Measurements from ENCODE around the gene EPHA6. TPM values are rescaled to one million over a fixed set of nuclear protein-coding genes. Genes with fewer than 3 reads are reported as not detected.

The EPHA6 gene
- total and polyA plus RNA-seq, 12 donors, result 0.21 to 0.88 (median 0.59) TPM; not detected in 3

DNA sequence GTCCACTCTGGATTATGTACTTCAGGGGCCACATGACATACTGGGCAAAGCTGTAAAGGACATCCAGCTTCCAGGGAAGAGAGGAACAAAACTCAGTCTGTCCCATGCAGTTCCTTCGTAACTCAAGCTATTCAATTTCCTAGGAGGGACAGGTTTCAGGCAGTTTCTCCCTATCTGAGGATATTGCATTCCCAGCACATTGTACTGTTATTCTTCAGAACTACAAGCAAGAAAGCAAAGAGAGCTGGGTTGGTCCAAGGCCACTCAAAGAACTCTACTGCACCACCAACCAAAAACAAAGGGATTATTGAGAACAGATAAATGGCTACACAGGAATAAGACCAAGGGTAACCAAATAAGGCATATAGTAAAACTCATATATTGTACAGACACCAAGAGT lies 832.5 kb downstream of the EPHA6 start:
- no peaks in the 10 kb centered on the region for H3K4me1 ChIP-seq
- TF ChIP-seq, protein P1, sequence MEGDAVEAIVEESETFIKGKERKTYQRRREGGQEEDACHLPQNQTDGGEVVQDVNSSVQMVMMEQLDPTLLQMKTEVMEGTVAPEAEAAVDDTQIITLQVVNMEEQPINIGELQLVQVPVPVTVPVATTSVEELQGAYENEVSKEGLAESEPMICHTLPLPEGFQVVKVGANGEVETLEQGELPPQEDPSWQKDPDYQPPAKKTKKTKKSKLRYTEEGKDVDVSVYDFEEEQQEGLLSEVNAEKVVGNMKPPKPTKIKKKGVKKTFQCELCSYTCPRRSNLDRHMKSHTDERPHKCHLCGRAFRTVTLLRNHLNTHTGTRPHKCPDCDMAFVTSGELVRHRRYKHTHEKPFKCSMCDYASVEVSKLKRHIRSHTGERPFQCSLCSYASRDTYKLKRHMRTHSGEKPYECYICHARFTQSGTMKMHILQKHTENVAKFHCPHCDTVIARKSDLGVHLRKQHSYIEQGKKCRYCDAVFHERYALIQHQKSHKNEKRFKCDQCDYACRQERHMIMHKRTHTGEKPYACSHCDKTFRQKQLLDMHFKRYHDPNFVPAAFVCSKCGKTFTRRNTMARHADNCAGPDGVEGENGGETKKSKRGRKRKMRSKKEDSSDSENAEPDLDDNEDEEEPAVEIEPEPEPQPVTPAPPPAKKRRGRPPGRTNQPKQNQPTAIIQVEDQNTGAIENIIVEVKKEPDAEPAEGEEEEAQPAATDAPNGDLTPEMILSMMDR (IDR thresholded peaks at IDR 0.05), result no peak

DNA sequence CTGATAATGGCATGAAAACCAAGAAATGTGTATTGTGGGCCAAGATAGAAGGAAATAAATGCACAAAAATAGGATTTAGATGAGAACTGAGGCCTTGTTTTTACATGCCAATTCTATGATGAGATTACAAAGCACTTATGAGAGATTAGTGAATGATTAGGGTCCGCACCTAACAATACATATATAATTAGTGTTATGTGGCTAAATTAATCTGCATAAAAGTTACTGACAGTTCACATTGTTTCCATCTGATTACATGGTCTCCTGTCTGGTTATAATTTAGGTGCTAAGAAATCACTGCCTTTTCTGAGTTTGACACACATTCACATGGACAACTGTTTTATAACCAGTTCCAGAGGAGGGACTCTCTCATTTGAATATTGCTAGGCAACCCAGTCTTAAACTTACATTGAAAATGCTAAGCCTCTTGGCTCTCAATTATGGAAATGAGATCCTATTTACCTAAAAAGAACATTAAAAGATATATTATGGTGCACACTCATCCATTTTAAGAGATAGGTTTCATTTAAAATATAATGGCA lies 833.1 kb downstream of the EPHA6 start:
- H3K27me3 ChIP-seq, result no peaks in the 10 kb centered on the region
- DNase-seq, result no peak
- no peak overlapping the region for H3K27ac ChIP-seq
- no peaks in the 10 kb centered on the region for H3K9me3 ChIP-seq
- 85 to 86% methylated on average over 1 of the region's 1 CpG for WGBS, 2 donors
- no peak overlapping the region for H3K4me3 ChIP-seq
- TF ChIP-seq, protein P1 (IDR thresholded peaks at IDR 0.05), result no peak
- no peak for ATAC-seq
- H3K4me1 ChIP-seq, result no peaks in the 10 kb centered on the region
- no peaks in the 10 kb centered on the region for H3K36me3 ChIP-seq
- intact Hi-C loops (cut with DNase I), result no loop called here

More for the DNA sequence above, 832.5 kb downstream of the EPHA6 start:
- intact Hi-C loops (cut with DNase I), result no loop called here
- Histone ChIP-seq H3K9me3 (no peaks in the 10 kb centered on the region), H3K27ac (no peak overlapping the region), H3K36me3 (no peaks in the 10 kb centered on the region), H3K27me3 (no peaks in the 10 kb centered on the region), H3K4me3 (no peak overlapping the region)
- ATAC-seq, result no peak
- 91 to 92% methylated on average over 1 of the region's 1 CpG for WGBS, 2 donors
- no peak for DNase-seq

DNA sequence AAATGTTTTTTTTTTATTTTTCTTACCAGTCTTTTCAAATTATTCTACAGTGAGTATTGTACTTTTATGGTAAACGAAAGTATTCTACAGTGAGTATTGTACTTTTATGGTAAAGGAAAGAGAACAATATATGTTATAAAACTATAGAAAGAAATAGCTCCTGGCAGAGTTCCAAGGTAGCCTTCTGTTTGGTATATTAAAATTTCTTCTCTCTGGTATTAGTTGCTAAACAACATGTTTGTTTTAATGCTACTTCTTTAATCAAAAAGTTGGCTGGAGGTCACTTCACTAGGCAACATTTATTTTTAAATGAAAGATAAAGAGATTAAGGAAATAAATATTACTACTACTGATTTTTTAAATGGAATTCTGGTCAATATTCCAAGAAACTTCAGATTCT lies 841.6 kb downstream of the EPHA6 start:
- no peaks in the 10 kb centered on the region for H3K27me3 ChIP-seq
- no peaks in the 10 kb centered on the region for H3K36me3 ChIP-seq
- intact Hi-C loops (cut with DNase I), result no loop called here
- no peak for DNase-seq
- 63 to 71% methylated on average over 1 of the region's 1 CpG for WGBS, 2 donors
- H3K27ac ChIP-seq, result no peak overlapping the region
- peaks cover 0 to 3% (median 0%) of the 10 kb centered on the region in 11 donors for H3K9me3 ChIP-seq
- TF ChIP-seq, protein P1 (IDR thresholded peaks at IDR 0.05), result no peak
- no peak for ATAC-seq
- no peak overlapping the region for H3K4me3 ChIP-seq
- H3K4me1 ChIP-seq, result no peaks in the 10 kb centered on the region

DNA sequence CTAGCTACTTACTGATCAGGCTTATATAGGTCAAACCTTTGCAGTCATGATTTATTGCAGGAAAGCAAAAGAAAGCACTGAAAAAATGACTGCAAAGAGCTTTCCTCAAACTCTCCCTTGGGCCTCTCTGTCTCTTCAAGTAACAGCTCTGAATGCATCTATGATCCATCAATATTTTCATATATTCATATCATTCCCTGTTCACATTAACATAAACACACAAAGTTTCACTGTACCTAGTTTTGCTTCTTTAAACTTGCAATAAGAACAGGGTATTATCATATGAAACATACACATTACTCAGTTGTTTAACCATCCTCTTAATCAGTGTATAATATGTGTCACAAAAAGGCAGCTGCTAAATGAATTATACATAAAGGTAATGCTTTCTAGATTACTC lies 842.2 kb downstream of the EPHA6 start:
- H3K9me3 ChIP-seq, result peaks cover 0 to 3% (median 0%) of the 10 kb centered on the region in 11 donors
- intact Hi-C loops (cut with DNase I), result no loop called here
- no peaks in the 10 kb centered on the region for H3K27me3 ChIP-seq
- H3K27ac ChIP-seq, result no peak overlapping the region
- TF ChIP-seq, protein P1 (IDR thresholded peaks at IDR 0.05), result no peak
- H3K36me3 ChIP-seq, result no peaks in the 10 kb centered on the region
- no peak overlapping the region for H3K4me3 ChIP-seq
- H3K4me1 ChIP-seq, result no peaks in the 10 kb centered on the region
- DNase-seq (no peak), ATAC-seq (no peak)
